GM12891 (cell line): ENCODE results near the gene MYO3A.

Experiments used
- POLR2A ChIP-seq: IDR thresholded peaks from 2 replicates; pipeline ENCODE4 v1.6.1; 2011; ENCODE audit warnings: low read depth, low read length, control low read depth
- SPI1 ChIP-seq: IDR thresholded peaks from 2 replicates; pipeline ENCODE4 v1.6.1; 2011; ENCODE audit warnings: low read depth, low read length, control low read depth
- TAF1 ChIP-seq: IDR thresholded peaks from 2 replicates; pipeline ENCODE4 v1.6.1; 2011; ENCODE audit warnings: low read depth, low read length, control low read depth

GRCh38 chr10:26085549-26085948 lies 151.5 kb downstream of the MYO3A start:
- TF ChIP-seq POLR2A (no peak), TAF1 (no peak), SPI1 (no peak)
